Measurements from ENCODE around the gene THY1. TPM values are rescaled to one million over a fixed set of nuclear protein-coding genes. Genes with fewer than 3 reads are reported as not detected.

The THY1 gene
- total RNA-seq, 1 donor from 2014 or later: 2.1 TPM

- FAIRE-seq (no peak), DNase-seq (ENCODE audit: low read depth) (no peak)
- H3K4me3 ChIP-seq (ENCODE audit: low read depth, low read length): no peak overlapping the region
- H3K27me3 ChIP-seq (ENCODE audit: control insufficient read depth, insufficient read depth, low read length): no peaks in the 10 kb centered on the region
- no peak for TF ChIP-seq CTCF (IDR thresholded peaks at IDR 0.05; ENCODE audit: insufficient read depth, low read length, severe bottlenecking)
- H3K36me3 ChIP-seq (ENCODE audit: control insufficient read depth, insufficient read depth, low read length): no peaks in the 10 kb centered on the region
Observed at GRCh38 chr11:119453881-119454280, 30.9 kb upstream of the THY1 start.

DNA sequence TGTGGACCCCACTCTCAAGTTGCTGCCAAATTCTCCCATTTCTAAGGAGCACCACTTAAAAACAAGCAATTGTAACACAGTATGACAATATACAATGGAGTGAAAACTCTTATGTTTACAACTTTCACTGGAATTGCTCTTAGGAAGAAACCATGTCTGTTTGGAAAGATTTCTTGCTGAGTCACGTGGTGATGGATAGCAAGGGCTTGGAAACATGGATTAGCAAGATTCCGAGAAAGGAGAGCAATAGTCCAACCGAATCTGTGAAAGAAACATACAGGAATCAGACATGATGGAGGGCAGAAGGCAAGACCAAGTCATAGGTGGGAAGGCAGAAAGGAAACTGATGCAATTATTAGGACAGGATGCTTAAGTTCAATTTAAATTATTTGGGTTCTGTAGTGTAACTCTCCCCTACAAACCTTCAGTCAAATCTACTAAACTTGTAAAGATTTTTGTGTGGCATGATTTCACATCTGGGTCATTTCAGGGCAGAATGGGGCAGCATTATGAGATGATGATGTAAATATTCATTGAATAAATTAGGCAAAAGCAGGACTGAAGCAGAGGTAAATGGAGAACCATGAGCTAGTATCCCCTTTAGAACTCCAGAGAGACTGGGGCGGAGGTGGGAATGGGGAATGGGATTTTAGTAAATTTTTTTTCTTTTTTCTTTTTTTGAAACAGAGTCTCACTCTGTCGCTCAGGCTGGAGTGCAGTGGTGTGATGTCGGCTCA is 27.8 kb upstream of the THY1 start:
- TF ChIP-seq CTCF (IDR thresholded peaks at IDR 0.05; ENCODE audit: insufficient read depth, low read length, severe bottlenecking): no peak
- DNase-seq (ENCODE audit: low read depth) (no peak), FAIRE-seq (no peak)
- Histone ChIP-seq H3K36me3 (ENCODE audit: control insufficient read depth, insufficient read depth, low read length) (no peaks in the 10 kb centered on the region), H3K27me3 (ENCODE audit: control insufficient read depth, insufficient read depth, low read length) (no peaks in the 10 kb centered on the region), H3K4me3 (ENCODE audit: low read depth, low read length) (no peak overlapping the region)

GRCh38 chr11:119449498-119449897 is 26.5 kb upstream of the THY1 start:
- Histone ChIP-seq H3K27me3 (ENCODE audit: control insufficient read depth, insufficient read depth, low read length) (no peaks in the 10 kb centered on the region), H3K4me3 (ENCODE audit: low read depth, low read length) (no peak overlapping the region), H3K36me3 (ENCODE audit: control insufficient read depth, insufficient read depth, low read length) (no peaks in the 10 kb centered on the region)
- DNase-seq (ENCODE audit: low read depth): no peak
- TF ChIP-seq CTCF (IDR thresholded peaks at IDR 0.05; ENCODE audit: insufficient read depth, low read length, severe bottlenecking): no peak
- no peak for FAIRE-seq

DNA sequence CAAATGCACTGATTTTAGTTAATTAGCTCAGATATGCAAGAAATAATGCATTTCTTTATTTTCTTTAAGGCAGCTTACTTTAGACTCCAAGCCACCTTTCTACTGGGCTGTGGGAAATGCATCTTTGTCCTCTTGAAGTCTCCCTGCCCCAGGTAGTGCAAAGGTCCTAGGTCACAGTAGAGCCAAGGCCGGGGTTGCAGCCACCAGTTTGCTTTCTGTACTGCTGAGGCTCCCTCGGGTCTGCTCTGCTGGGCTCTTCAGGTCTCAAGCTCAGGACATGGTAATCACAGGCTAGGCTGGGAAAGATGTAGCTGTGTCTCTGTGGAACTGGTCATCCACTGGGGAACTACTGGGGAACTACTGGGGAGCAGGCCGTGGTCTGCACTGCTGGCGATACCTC is 25.4 kb upstream of the THY1 start:
- DNase-seq (ENCODE audit: low read depth): no peak

DNA sequence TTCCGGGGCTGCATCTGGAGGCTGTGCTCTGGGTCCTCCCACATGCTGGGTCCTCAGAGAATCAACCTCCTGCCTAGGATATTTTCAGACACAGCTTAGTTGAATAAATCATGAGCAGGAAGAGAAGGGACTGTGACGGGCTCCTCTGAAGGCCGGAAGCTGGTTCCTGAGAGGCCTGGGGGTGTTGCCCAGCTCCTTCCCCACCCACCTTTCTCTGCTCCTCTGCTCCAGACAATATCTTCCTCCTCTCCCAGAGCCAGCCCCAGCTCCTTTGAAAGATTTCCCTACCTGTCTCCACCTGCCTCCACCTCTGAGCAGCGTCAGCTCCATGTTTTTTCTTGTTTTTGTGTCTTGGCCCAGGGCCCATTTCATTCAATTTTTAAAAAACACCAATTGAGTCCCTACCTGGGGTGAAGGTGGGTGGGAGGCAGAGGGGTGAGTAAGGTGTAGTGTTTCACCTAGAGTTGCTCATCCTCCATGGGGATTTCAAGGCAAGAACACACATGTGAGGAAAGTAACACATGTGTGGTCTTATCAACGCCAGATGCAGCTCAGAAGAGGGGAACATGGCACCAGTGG is 24.8 kb upstream of the THY1 start:
- FAIRE-seq (no peak), DNase-seq (ENCODE audit: low read depth) (peak; percentile 86)
- H3K27me3 ChIP-seq (ENCODE audit: control insufficient read depth, insufficient read depth, low read length): no peaks in the 10 kb centered on the region
- TF ChIP-seq CTCF (IDR thresholded peaks at IDR 0.05; ENCODE audit: insufficient read depth, low read length, severe bottlenecking): no peak
- H3K36me3 ChIP-seq (ENCODE audit: control insufficient read depth, insufficient read depth, low read length): no peaks in the 10 kb centered on the region
- H3K4me3 ChIP-seq (ENCODE audit: low read depth, low read length): no peak overlapping the region

More for the DNA sequence above, 25.4 kb upstream of the THY1 start:
- H3K27me3 ChIP-seq (ENCODE audit: control insufficient read depth, insufficient read depth, low read length): no peaks in the 10 kb centered on the region
- H3K4me3 ChIP-seq (ENCODE audit: low read depth, low read length): no peak overlapping the region
- H3K36me3 ChIP-seq (ENCODE audit: control insufficient read depth, insufficient read depth, low read length): no peaks in the 10 kb centered on the region
- no peak for TF ChIP-seq CTCF (IDR thresholded peaks at IDR 0.05; ENCODE audit: insufficient read depth, low read length, severe bottlenecking)
- no peak for FAIRE-seq

All from bronchial epithelial cell (primary cell).